AG10803 (cell line): ENCODE results near the gene GATA1.

Source experiments
- DNase-seq: peaks from one replicate; pipeline ENCODE4 v3.0.0; 2010; ENCODE audit warnings: low read depth
- H3K4me3 ChIP-seq: 2 replicates; pipeline ENCODE4 v1.5.1; 2011; ENCODE audit warnings: mild to moderate bottlenecking, low read length, control low read depth
- TF ChIP-seq, protein P1 (sequence below): conservative IDR thresholded peaks from 2 replicates; pipeline ENCODE4 v1.5.1; 2011; ENCODE audit warnings: mild to moderate bottlenecking, low read length, control low read depth, inconsistent platforms

GATA1 gene

DNA sequence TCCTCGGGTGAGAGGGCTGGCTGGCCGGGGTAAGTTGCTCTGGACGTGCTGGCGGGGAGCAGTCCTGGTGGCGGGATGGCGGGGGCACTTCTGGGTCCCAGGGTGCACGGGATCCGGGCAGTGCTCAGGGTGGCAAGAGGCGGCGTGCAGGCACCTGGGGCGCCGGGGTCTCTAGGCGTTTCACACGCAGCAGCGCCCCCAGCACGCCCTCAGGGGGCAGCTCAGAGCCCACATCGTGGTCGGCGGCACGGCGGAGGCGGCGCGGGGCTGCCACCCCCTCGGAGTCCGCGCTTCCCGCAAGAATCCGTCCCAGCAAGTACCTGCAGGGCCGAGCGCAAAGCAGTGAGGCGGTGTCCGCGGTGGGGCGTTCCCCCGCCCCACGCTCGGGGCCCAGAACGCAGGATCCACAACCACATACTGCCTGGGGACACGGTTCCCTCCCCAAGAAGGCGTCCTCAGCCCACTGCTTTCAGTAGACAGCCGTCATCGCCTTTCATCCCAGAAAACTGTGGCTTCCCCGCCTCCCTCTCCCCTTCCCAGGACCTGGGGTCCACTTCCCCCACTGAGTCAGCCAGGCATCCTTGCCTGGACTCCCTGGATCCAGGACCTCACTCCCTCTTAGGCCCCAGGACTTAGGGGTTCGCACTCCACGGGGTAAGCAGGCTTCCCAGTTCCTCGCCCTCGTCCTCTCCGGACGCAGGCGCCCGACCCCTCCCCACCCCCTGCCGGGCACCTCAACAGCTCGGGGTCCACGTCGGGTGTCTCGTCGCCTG, 44.9 kb downstream of the GATA1 start:
- no peak for DNase-seq
- TF ChIP-seq, protein P1, sequence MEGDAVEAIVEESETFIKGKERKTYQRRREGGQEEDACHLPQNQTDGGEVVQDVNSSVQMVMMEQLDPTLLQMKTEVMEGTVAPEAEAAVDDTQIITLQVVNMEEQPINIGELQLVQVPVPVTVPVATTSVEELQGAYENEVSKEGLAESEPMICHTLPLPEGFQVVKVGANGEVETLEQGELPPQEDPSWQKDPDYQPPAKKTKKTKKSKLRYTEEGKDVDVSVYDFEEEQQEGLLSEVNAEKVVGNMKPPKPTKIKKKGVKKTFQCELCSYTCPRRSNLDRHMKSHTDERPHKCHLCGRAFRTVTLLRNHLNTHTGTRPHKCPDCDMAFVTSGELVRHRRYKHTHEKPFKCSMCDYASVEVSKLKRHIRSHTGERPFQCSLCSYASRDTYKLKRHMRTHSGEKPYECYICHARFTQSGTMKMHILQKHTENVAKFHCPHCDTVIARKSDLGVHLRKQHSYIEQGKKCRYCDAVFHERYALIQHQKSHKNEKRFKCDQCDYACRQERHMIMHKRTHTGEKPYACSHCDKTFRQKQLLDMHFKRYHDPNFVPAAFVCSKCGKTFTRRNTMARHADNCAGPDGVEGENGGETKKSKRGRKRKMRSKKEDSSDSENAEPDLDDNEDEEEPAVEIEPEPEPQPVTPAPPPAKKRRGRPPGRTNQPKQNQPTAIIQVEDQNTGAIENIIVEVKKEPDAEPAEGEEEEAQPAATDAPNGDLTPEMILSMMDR, result no peak
- no peak overlapping the region for H3K4me3 ChIP-seq

DNA sequence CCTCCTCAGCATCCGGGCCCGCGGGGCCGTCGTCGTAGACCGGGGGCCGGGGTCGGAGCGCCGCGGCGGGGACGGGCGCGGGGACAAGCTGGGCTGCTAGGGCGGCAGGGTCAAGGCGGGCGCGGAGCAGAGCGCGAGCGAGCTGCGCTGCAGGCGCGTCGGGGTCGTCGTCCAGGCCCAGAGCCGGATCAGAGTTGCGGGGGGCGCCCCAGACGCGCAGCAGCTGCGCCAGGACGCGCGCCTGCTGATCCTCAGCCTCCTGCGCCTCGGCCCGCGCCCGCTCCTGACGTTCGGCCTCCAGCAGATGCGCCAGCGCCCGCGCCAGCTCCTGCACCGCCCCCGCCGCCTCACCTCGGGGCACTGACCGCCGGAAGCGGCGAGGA, 45.5 kb downstream of the GATA1 start:
- no peak for DNase-seq
- TF ChIP-seq, protein P1, result no peak
- no peak overlapping the region for H3K4me3 ChIP-seq

DNA sequence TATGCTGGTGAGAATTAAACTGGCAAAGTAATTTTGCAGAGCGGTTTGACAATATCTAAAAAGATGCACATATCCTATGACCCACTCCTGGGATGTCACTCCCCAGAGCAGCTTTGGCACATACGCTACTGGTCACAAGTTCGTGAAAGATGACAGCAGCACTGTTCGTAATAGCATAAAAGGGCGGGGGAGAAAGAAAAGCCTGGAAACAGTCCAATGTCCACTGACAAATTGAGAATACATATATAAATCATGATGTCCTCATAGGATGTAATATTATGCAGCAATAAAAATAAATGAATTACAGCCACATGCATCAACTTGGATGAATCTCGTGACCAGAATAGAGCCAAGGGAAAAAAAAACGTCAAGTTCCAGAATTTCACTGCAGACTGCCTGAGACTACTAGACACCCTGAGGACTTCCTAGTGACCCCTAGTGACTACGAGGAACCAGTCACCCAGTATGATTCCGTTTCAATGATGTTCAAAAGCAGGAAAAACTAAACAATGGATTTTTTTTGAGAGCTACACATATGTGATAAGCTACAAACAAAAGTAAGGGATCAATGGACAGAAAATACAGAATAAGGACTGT, 47.2 kb downstream of the GATA1 start:
- TF ChIP-seq, protein P1, result no peak
- no peak for DNase-seq
- no peak overlapping the region for H3K4me3 ChIP-seq

DNA sequence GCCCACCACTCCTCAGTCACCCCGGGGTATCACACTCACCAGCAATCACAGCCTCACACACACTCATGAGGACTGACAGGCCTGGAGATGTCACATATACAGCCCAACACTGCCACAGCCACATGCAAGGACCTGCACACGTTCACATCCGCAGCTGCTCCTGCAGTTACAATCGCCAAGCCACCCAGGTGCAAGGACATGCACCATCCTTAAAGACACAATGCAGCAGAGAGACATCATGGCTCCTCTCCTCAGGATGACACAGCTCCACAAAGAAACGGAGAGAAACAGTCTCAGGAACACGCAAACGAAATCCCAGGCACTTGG, 48.0 kb downstream of the GATA1 start:
- DNase-seq, result no peak
- H3K4me3 ChIP-seq, result no peak overlapping the region
- TF ChIP-seq, protein P1, result no peak

DNA sequence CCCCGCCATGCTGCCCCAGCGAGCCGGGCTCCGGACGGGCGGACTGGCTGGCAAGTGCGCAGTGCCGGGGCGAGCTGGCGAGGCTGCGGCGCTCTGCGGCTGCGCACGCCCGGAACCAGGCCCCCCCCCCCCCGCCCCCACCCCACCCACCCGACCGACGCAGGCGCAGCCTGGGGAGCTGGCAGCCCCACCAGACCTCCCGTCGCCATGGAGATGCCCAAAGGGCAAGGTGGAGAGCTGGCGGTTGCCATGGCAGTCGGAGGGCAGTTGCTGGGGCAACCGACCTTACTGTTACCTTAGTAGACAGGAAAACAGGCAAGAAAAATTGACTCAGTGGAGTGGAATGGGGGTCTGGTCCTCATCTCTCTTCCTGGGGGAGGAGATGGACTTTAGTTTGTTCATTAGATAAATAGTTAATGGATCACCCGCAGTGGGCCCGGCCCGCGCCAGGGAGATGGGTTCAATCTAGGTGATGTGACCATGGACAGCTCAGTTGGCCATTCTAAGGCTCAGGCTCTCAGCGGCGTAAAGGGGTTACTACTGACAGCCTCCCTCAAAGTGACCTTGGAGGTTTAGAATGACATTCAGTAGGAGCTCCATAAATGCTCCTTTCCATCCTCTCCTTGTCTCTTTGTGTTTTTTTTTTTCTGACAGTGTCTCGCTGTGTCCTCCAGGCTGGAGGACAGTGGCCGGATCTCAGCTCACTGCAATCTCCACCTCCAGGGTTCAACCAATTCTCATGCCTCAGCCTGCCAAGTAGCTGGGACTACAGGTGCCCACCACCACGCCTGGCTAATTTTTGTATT, 49.3 kb downstream of the GATA1 start, which contains the start of gene PCSK1N:
Gene PCSK1N, minus strand, starts transcription at position 87 of the 806 bp plus-strand sequence. Its CDS starts 78 bp downstream, at position 9.
- TF ChIP-seq, protein P1, result no peak
- no peak for DNase-seq
- H3K4me3 ChIP-seq, result no peak within 1 kb of the TSS

DNA sequence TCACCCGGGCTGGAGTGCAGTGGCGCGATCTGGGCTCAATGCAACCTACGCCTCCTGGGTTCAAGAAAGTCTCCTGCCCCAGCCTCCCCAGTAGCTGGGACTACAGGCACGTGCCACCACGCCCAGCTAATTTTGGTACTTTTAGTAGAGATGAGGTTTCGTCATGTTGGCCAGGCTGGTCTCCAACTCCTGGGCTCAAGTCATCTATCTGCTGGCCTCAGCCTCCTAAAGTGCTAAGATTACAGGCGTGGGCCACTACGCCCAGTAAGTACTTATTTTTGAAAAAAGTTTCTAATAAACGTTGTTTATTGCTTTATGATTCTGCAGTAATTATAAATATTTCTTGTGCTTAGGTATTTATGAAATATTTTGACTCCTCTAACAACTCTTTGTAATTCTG, 53.3 kb downstream of the GATA1 start:
- TF ChIP-seq, protein P1, result no peak

More for the DNA sequence above, 53.3 kb downstream of the GATA1 start:
- DNase-seq, result no peak
- no peak overlapping the region for H3K4me3 ChIP-seq
